Tibial nerve (tissue), 4 donors: ENCODE data around the gene CFAP45. TPM values are rescaled to one million over a fixed set of nuclear protein-coding genes. Genes with fewer than 3 reads are reported as not detected.

ENCODE experiments used
- DNase-seq, 2 donors: peaks; one replicate each; pipeline ENCODE4 v3.0.0-alpha.2; 2019; ENCODE audit warnings: low spot score in 2 of 2
- H3K27ac ChIP-seq, 4 donors: fragments of 200-600 bp; sonication (generic) in 3 of 4; one replicate each; pipeline ENCODE4 v1.5.1; 2017 to 2019; ENCODE audit warnings: mild to moderate bottlenecking in 1 of 4
- H3K27me3 ChIP-seq, 2 donors: fragments of 200-600 bp; sonication (generic) in 1 of 2; one replicate each; pipeline versions ENCODE4 v1.5.1 to v1.6.0; 2017 to 2019
- H3K36me3 ChIP-seq, 3 donors: fragments of 200-600 bp; sonication (generic); one replicate each; pipeline ENCODE4 v1.5.1; 2018 to 2019
- H3K4me1 ChIP-seq, 4 donors: fragments of 200-600 bp; sonication (generic) in 3 of 4; one replicate each; pipeline ENCODE4 v1.5.1; 2017 to 2019
- H3K4me3 ChIP-seq, 4 donors: fragments of 200-600 bp; sonication (generic) in 3 of 4; one replicate each; pipeline ENCODE4 v1.5.1; 2017 to 2019; ENCODE audit warnings: mild to moderate bottlenecking in 1 of 4, moderate library complexity in 1 of 4
- H3K9me3 ChIP-seq, 4 donors: fragments of 200-600 bp; sonication (generic) in 3 of 4; one replicate each; pipeline ENCODE4 v1.5.1; 2017 to 2019
- EP300 ChIP-seq, 2 donors: sonication (generic); formaldehyde crosslinking; IDR thresholded peaks; one replicate each; pipeline ENCODE4 v1.6.1; 2017; ENCODE audit warnings: antibody characterized with exemption in 2 of 2, mild to moderate bottlenecking in 1 of 2
- POLR2A ChIP-seq, 2 donors: fragments of 450-650 bp; IDR thresholded peaks; one replicate each; pipeline ENCODE4 v1.6.1; 2017; ENCODE audit warnings: antibody characterized with exemption in 2 of 2, mild to moderate bottlenecking in 2 of 2, moderate library complexity in 2 of 2
- WGBS, 2 donors: methylation state at CpG; one replicate each; pipeline ENCODE4 v1.1.5; 2018; 5-methylcytosine and 5-hydroxymethylcytosine counted together
- total RNA-seq, 4 donors: library from RNA; depleted of rRNA; stranded (reverse); fragments of >200 nt; gene quantifications; one replicate each; pipeline ENCODE4 v1.1.0, GENCODE V29; 2016
- TF ChIP-seq, protein P1 (sequence below), 5 experiments: fragments of 200-600 bp in 3 of 5; fragments of 450-650 bp in 2 of 5; sonication (generic) in 3 of 5; IDR thresholded peaks; one replicate each; pipeline ENCODE4 v1.5.1; 2016 to 2019; ENCODE audit warnings: antibody characterized with exemption in 5 of 5, mild to moderate bottlenecking in 3 of 5, moderate library complexity in 2 of 5

CFAP45 gene
- total RNA-seq, 4 donors from 2014 or later = 0.39 to 0.66 (median 0.63) TPM; not detected in 1

DNA sequence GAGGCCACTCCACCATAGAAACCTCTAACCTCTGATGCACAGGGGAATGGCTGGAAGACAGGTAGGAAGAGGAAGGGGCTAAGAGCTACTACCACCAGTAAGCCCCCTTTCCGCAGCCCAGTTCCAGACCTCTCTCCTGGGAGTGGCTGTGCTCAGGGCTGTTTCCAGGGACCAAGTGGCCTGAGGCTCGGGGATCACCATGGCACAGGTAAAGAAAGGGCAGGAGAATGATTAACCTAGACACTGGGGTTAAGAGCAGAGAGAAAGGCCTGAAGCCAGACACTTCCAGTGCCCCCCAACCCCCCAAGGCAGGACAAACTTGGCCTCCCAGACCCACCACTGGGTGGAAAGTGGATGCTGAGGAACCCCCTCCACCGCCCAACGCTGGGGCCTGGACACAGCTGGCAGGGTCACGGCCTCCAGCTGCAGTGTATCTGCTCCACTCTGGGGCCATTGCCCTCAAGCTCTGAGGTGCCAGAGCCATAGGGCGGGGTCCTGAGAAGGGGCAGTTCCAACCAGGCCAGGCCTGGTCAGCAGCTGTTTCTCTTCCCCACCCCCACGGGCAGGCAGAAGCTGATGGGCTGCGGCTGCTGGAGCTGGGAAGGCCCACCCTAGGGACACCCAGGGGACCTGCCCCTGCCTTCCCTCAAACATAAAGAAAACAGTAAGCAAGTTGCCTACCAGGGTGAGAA, 22.7 kb upstream of the CFAP45 start:
- Histone ChIP-seq H3K36me3 (peaks cover 0 to 32% (median 19%) of the 10 kb centered on the region in 3 donors), H3K9me3 (no peaks in the 10 kb centered on the region), H3K27me3 (no peaks in the 10 kb centered on the region), H3K27ac (peak overlapping the region; percentile 86 to 98 (median 97)), H3K4me3 (peak overlapping the region; percentile 73 to 99 (median 84)), H3K4me1 (peaks cover 0 to 53% (median 31%) of the 10 kb centered on the region in 4 donors)
- no peak for DNase-seq
- WGBS, 2 donors = 48 to 54% methylated on average over 5 to 7 of the region's 8 CpGs
- TF ChIP-seq EP300 (IDR thresholded peaks at IDR 0.05) (no peak), POLR2A (IDR thresholded peaks at IDR 0.05) (no peak)
- TF ChIP-seq, protein P1, sequence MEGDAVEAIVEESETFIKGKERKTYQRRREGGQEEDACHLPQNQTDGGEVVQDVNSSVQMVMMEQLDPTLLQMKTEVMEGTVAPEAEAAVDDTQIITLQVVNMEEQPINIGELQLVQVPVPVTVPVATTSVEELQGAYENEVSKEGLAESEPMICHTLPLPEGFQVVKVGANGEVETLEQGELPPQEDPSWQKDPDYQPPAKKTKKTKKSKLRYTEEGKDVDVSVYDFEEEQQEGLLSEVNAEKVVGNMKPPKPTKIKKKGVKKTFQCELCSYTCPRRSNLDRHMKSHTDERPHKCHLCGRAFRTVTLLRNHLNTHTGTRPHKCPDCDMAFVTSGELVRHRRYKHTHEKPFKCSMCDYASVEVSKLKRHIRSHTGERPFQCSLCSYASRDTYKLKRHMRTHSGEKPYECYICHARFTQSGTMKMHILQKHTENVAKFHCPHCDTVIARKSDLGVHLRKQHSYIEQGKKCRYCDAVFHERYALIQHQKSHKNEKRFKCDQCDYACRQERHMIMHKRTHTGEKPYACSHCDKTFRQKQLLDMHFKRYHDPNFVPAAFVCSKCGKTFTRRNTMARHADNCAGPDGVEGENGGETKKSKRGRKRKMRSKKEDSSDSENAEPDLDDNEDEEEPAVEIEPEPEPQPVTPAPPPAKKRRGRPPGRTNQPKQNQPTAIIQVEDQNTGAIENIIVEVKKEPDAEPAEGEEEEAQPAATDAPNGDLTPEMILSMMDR (IDR thresholded peaks at IDR 0.05) = no peak

DNA sequence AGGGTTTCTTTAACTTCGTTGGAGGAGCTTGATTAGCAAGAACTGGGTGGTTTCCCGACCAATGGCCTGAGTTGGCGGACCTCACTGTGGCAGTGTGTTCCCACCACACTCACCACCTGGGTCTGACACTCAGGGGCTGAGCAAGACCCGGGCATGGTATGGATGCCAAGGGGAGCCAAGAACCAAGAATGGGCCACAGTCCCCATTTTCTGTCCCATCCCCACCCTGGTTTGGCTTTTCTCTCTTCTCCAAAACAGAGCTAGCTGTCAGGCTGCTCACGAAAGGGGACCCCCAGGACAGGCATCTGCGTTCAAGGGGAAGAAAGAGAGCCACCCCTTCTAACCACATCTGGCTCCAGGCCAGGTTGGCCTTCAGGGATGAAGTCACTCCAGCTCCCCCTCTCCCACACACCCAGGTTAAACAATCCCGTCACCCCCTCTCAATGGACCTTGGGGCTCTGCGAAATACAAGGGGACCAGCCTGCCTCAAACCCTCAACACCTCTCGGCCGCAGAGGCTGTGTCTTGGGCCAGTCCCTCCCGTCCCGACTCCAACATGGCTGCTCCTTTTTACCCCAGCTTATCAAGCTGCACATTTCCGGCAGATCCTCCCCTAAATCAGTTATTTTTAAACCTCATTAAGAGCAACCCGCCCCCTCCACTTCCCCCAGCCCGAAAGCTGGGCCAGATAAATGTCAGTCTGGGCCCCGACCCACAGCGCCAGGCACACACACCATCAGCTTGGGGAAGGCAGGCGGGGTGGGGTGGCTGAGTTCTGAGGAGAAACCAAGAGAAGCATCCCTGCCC, 21.9 kb upstream of the CFAP45 start:
- Histone ChIP-seq H3K4me1 (peaks cover 0 to 59% (median 31%) of the 10 kb centered on the region in 4 donors), H3K9me3 (no peaks in the 10 kb centered on the region), H3K4me3 (peak overlapping the region in 1 of 4 donors; percentile 74), H3K36me3 (peaks cover 0 to 40% (median 19%) of the 10 kb centered on the region in 3 donors), H3K27me3 (no peaks in the 10 kb centered on the region), H3K27ac (peak overlapping the region; percentile 86 to 98 (median 97))
- WGBS, 2 donors = 59 to 60% methylated on average over 15 to 18 of the region's 18 CpGs
- DNase-seq = no peak
- TF ChIP-seq, protein P1 (IDR thresholded peaks at IDR 0.05) = no peak
- TF ChIP-seq POLR2A (IDR thresholded peaks at IDR 0.05) = no peak
- no peak for TF ChIP-seq EP300 (IDR thresholded peaks at IDR 0.05)

DNA sequence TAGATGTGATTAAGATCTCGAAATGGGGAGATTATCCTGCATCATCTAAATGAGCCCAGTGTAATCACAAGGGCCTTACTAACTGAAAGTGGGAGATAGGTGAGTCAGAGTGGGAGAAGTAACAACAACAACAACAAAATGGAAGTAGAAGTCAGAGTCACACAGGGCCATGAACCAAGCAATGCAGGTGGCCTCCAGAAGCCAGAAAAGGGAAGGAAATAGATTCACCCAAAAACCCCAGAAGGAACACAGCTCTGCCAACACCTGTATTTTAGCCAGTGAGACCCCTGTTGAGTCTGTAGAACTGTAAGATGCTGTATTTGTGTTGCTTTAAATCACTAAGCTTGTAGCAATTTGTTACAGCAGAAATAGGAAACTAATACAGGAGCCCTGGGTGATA, 21.3 kb upstream of the CFAP45 start:
- TF ChIP-seq POLR2A (IDR thresholded peaks at IDR 0.05) (no peak), EP300 (IDR thresholded peaks at IDR 0.05) (no peak)
- TF ChIP-seq, protein P1 (IDR thresholded peaks at IDR 0.05) = no peak
- WGBS, 2 donors = 65 to 76% methylated on average over 1 of the region's 1 CpG
- no peak overlapping the region for H3K4me3 ChIP-seq
- H3K27me3 ChIP-seq = no peaks in the 10 kb centered on the region
- H3K9me3 ChIP-seq = no peaks in the 10 kb centered on the region
- peaks cover 0 to 47% (median 19%) of the 10 kb centered on the region in 3 donors for H3K36me3 ChIP-seq
- H3K4me1 ChIP-seq = peaks cover 0 to 63% (median 29%) of the 10 kb centered on the region in 4 donors
- no peak for DNase-seq
- peak overlapping the region in 2 of 4 donors; percentile 97 to 98 for H3K27ac ChIP-seq

DNA sequence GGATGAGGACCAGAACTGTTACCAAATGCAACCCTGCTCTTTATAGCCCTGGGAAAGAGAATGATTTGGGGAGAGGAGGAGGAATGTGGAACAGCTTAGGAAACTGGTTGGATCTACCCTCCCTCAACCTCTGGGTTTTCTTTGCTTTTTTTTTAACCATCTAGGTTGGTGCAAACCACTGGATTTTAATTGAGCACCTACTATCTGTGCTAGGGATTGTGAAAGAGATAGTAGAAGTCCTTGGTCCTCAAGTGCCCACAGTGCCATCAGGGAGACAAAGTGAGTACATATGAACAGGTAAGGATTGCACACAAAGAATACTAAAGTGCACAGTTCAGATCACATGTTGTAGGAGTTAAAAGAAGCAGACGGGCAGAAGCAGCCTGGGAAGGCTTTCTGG, 20.7 kb upstream of the CFAP45 start:
- peaks cover 0 to 60% (median 23%) of the 10 kb centered on the region in 4 donors for H3K4me1 ChIP-seq
- no peaks in the 10 kb centered on the region for H3K27me3 ChIP-seq
- 69 to 71% methylated on average over 1 of the region's 1 CpG for WGBS, 2 donors
- peaks cover 0 to 53% (median 19%) of the 10 kb centered on the region in 3 donors for H3K36me3 ChIP-seq
- DNase-seq = no peak
- H3K27ac ChIP-seq = peak overlapping the region in 1 of 4 donors; percentile 97
- no peaks in the 10 kb centered on the region for H3K9me3 ChIP-seq
- TF ChIP-seq POLR2A (IDR thresholded peaks at IDR 0.05) (no peak), EP300 (IDR thresholded peaks at IDR 0.05) (no peak)
- TF ChIP-seq, protein P1 (IDR thresholded peaks at IDR 0.05) = no peak
- no peak overlapping the region for H3K4me3 ChIP-seq

DNA sequence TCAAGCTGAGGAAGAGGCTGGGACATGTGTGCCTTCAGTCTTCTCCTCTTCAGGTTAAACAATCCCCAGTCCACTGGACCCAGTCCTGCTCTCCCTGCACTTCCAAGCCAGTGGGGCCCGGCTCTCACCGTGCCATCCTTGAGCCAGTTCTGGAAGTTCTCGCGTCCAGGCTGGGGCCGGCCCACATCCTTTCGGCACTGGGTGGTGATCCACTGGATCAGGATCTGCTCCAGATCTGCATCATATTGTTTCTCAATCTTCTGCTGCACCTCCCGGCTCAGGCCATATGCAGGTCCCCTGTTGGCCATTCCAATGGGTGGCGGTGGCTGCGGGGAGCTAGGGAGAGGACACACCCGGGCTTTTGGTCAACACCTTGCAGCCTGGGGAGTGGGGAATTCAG, 20.2 kb upstream of the CFAP45 start:
- Histone ChIP-seq H3K27ac (no peak overlapping the region), H3K27me3 (no peaks in the 10 kb centered on the region), H3K36me3 (peaks cover 0 to 57% (median 19%) of the 10 kb centered on the region in 3 donors), H3K4me3 (no peak overlapping the region), H3K4me1 (peaks cover 0 to 59% (median 23%) of the 10 kb centered on the region in 4 donors), H3K9me3 (no peaks in the 10 kb centered on the region)
- no peak for DNase-seq
- 85 to 89% methylated on average over 10 of the region's 10 CpGs for WGBS, 2 donors
- TF ChIP-seq POLR2A (IDR thresholded peaks at IDR 0.05) (no peak), EP300 (IDR thresholded peaks at IDR 0.05) (no peak)
- TF ChIP-seq, protein P1 (IDR thresholded peaks at IDR 0.05) = no peak
